Right lobe of liver (tissue), 6 donors: Measurements from ENCODE around the gene DDX31. TPM values are rescaled to one million over a fixed set of nuclear protein-coding genes. Genes with fewer than 3 reads are reported as not detected.

Source experiments
- ATAC-seq, 4 donors: fragments of 200-7000 bp; cut with Tn5 transposase; one replicate each; pipeline ENCODE4 v1.9.1; 2020; ENCODE audit warnings: mild to moderate bottlenecking in 4 of 4, moderate library complexity in 4 of 4
- DNase-seq, 3 donors: peaks; one replicate each; pipeline ENCODE4 v3.0.0-alpha.2; 2020
- H3K27ac ChIP-seq, 3 donors: fragments of 200-600 bp; one replicate each; pipeline ENCODE4 v1.8.0; 2022
- H3K27me3 ChIP-seq, 2 donors: fragments of 200-600 bp; one replicate each; pipeline ENCODE4 v1.8.0; 2022
- H3K36me3 ChIP-seq, 4 donors: fragments of 200-600 bp; sonication (generic) in 1 of 4; one replicate each; pipeline versions ENCODE4 v1.5.1 to v1.8.0; 2017 to 2022; ENCODE audit warnings: control low read depth in 1 of 4
- H3K4me1 ChIP-seq, 4 donors: fragments of 200-600 bp; sonication (generic) in 1 of 4; one replicate each; pipeline versions ENCODE4 v1.5.1 to v1.8.0; 2017 to 2022; ENCODE audit warnings: control low read depth in 1 of 4
- H3K4me3 ChIP-seq, 3 donors: fragments of 200-600 bp; one replicate each; pipeline ENCODE4 v1.8.0; 2022
- H3K9me3 ChIP-seq, 4 donors: fragments of 200-600 bp; sonication (generic) in 1 of 4; one replicate each; pipeline versions ENCODE4 v1.5.1 to v1.8.0; 2017 to 2022; ENCODE audit warnings: control low read depth in 1 of 4
- POLR2A ChIP-seq: fragments of 450-650 bp; IDR thresholded peaks from one replicate; pipeline ENCODE4 v1.6.1; 2017; ENCODE audit warnings: antibody characterized with exemption, mild to moderate bottlenecking
- WGBS: methylation state at CpG from one replicate; pipeline ENCODE4 v1.1.6; 2018; ENCODE audit warnings: low coverage, low lambda C conversion rate; ENCODE audit not compliant: insufficient coverage; ENCODE audit errors: missing lambda C conversion rate; 5-methylcytosine and 5-hydroxymethylcytosine counted together
- intact Hi-C, 2 donors: fragments of 100-400 bp; cut with DNase I; formaldehyde crosslinking; loops; one replicate each; pipeline versions ENCODE4 v1.11.2 to v1.14.1; 2022
- total RNA-seq, 6 experiments: library from RNA; depleted of rRNA in 2 of 6; stranded (reverse); fragments of >200 nt in 2 of 6; fragmentation: NEBNext Ultra II Directional in 3 of 6; extraction: Animal tissue kit (Norgen Biotek cat#: 25700) in 3 of 6; gene quantifications; one replicate each; pipeline versions ENCODE4 v1.1.0 to v1.2.4, GENCODE V29; 2016 to 2023
- TF ChIP-seq, protein P1 (sequence below), 4 donors: fragments of 200-600 bp in 3 of 4; fragments of 450-650 bp in 1 of 4; IDR thresholded peaks; one replicate each; pipeline versions ENCODE4 v1.5.1 to v1.8.0; 2016 to 2022; ENCODE audit warnings: antibody characterized with exemption in 4 of 4, mild to moderate bottlenecking in 2 of 4
- donor health status: DM: no; HTN: yes; CAD: no.
- donor health status: DM: no; HTN: no; CAD: no.
- donor health status: DM: no; HTN: no; CAD: no.
- donor health status: DM: no; HTN: yes; CAD: no.
- donor health status: DM: no; HTN: yes; CAD: no.

The DDX31 gene
- total RNA-seq, 6 experiments from 2014 or later: 7.1 to 8.7 (median 8.0) TPM

DNA sequence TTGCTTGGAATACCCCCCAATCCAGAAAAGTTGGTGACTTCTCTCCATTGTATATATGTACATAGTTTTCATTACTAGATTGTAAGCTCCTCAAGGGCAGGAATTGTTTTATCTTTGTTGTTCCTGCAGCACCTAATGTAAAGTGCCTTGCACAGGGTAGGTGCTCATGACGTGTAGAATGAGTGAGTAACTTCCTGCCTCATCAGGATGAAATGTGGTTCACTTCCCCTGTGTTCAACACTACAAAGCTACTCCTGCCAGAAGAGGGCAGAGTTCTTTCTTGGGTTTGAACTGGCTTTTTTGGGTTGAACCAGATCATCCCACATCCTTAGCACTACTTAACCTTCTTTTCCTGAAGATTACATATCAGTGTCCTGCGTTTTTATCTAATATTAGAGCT is 24.4 kb upstream of the DDX31 start:
- no peaks in the 10 kb centered on the region for H3K27me3 ChIP-seq
- intact Hi-C loops: no loop called here
- H3K9me3 ChIP-seq: peaks cover 0 to 6% (median 2%) of the 10 kb centered on the region in 4 donors
- H3K4me1 ChIP-seq: no peaks in the 10 kb centered on the region
- 29% methylated on average over 2 of the region's 2 CpGs for WGBS
- DNase-seq (no peak), ATAC-seq (no peak)
- H3K36me3 ChIP-seq: peaks cover 0 to 13% (median 1%) of the 10 kb centered on the region in 4 donors
- TF ChIP-seq POLR2A: no peak
- TF ChIP-seq, protein P1, sequence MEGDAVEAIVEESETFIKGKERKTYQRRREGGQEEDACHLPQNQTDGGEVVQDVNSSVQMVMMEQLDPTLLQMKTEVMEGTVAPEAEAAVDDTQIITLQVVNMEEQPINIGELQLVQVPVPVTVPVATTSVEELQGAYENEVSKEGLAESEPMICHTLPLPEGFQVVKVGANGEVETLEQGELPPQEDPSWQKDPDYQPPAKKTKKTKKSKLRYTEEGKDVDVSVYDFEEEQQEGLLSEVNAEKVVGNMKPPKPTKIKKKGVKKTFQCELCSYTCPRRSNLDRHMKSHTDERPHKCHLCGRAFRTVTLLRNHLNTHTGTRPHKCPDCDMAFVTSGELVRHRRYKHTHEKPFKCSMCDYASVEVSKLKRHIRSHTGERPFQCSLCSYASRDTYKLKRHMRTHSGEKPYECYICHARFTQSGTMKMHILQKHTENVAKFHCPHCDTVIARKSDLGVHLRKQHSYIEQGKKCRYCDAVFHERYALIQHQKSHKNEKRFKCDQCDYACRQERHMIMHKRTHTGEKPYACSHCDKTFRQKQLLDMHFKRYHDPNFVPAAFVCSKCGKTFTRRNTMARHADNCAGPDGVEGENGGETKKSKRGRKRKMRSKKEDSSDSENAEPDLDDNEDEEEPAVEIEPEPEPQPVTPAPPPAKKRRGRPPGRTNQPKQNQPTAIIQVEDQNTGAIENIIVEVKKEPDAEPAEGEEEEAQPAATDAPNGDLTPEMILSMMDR (IDR thresholded peaks at IDR 0.05): peak in 3 of 4 donors; percentile 8 to 20 (median 10)
- H3K4me3 ChIP-seq: no peak overlapping the region
- no peak overlapping the region for H3K27ac ChIP-seq

DNA sequence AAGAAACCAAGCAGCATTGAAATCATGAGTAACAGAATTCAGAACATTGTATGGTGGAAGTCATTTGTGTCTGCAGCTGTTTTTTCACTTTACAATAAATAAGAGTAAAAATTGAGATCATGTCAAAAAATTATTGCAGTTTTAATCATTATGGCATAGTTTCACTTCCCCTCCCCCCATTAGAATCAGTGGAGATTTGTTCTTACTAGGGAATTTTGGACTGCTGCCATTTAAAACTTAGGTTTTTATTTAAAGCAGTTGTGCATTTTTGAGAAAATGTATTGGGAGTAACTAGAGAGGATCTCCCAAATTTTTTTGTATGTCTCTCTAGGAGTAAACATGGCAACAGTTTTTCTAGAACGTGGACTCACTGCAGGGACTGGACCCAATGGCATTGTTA is 20.9 kb upstream of the DDX31 start:
- no peaks in the 10 kb centered on the region for H3K9me3 ChIP-seq
- TF ChIP-seq, protein P1 (IDR thresholded peaks at IDR 0.05): no peak
- no peak for TF ChIP-seq POLR2A
- no peaks in the 10 kb centered on the region for H3K4me1 ChIP-seq
- no peak overlapping the region for H3K27ac ChIP-seq
- peaks cover 0 to 45% (median 8%) of the 10 kb centered on the region in 4 donors for H3K36me3 ChIP-seq
- intact Hi-C loops: no loop called here
- no peak for ATAC-seq
- no peak overlapping the region for H3K4me3 ChIP-seq
- WGBS: 100% methylated on average over 1 of the region's 1 CpG
- DNase-seq: no peak
- H3K27me3 ChIP-seq: no peaks in the 10 kb centered on the region

DNA sequence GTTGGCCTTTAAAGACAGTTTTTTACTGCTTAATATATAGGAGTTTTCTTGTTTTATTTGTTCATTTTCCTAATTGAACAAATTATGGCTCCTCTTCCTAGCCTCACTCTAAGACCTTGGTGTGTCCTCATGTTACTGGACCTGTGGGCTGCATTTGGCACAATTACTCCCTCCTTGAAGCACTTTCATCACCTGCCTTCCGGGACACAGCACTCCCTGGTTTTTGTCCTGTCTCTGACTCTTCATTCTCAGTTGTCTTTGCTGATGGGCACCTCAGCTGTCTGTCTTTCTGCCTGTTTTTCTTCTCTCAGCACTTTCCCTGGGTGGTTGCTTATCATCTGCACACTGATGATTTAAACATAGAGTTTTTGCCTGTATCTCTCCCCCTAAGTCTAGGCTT is 14.1 kb upstream of the DDX31 start:
- WGBS: 100% methylated on average over 1 of the region's 1 CpG
- no peak overlapping the region for H3K4me3 ChIP-seq
- no peaks in the 10 kb centered on the region for H3K27me3 ChIP-seq
- TF ChIP-seq POLR2A: no peak
- TF ChIP-seq, protein P1 (IDR thresholded peaks at IDR 0.05): no peak
- H3K4me1 ChIP-seq: no peaks in the 10 kb centered on the region
- ATAC-seq (no peak), DNase-seq (no peak)
- intact Hi-C loops: no loop called here
- H3K36me3 ChIP-seq: peaks cover 0 to 65% (median 18%) of the 10 kb centered on the region in 4 donors
- H3K9me3 ChIP-seq: no peaks in the 10 kb centered on the region
- H3K27ac ChIP-seq: no peak overlapping the region

- no peak overlapping the region for H3K4me3 ChIP-seq
- TF ChIP-seq, protein P1 (IDR thresholded peaks at IDR 0.05): no peak
- TF ChIP-seq POLR2A: no peak
- DNase-seq (no peak), ATAC-seq (no peak)
- no peaks in the 10 kb centered on the region for H3K27me3 ChIP-seq
- H3K9me3 ChIP-seq: no peaks in the 10 kb centered on the region
- WGBS: 86% methylated on average over 5 of the region's 5 CpGs
- H3K36me3 ChIP-seq: peaks cover 0 to 57% (median 19%) of the 10 kb centered on the region in 4 donors
- H3K27ac ChIP-seq: no peak overlapping the region
- H3K4me1 ChIP-seq: no peaks in the 10 kb centered on the region
- intact Hi-C loops: no loop called here
These were observed 11.8 kb upstream of the DDX31 start for GRCh38 chr9:132681561-132681960.
